ENCODE results near the gene GPR55.

DNA sequence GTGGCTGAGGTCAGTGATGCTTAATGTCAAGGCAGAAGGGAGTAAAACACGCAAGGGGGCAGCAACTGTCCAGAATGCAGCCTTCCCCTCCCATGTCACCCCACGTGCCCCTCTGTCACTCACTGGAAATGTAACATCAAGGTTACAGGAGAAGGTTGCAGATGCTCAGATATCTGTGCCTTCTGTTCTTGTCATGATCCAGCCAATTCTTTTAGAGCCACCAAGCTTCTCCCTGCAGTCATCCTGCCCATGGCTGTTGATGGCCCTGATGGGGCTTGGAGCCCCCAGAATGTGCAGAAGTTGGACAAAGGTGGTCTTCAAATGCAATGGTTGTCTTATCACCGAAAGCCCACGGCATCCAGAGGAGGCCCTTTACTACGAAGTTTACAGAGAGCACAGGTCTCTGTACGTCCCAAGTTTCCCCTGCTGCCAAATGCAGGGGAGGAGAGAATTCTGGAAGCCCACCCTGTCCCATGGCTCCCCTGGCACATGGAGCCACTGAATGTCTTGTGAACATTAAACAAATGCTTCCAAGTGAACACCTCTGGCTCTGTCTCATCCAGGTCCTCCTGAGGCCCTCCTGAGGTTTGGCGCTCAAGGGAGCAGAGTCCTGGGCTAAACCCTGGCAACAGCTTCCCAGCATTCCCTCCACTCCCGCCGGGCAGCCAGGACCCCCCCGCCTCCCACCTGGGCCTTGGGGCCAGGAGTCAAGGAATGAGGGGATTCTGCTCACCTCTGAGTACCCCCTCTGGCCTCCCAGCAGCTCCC lies 4.5 kb upstream of the GPR55 start:
- TF ChIP-seq, protein P1, sequence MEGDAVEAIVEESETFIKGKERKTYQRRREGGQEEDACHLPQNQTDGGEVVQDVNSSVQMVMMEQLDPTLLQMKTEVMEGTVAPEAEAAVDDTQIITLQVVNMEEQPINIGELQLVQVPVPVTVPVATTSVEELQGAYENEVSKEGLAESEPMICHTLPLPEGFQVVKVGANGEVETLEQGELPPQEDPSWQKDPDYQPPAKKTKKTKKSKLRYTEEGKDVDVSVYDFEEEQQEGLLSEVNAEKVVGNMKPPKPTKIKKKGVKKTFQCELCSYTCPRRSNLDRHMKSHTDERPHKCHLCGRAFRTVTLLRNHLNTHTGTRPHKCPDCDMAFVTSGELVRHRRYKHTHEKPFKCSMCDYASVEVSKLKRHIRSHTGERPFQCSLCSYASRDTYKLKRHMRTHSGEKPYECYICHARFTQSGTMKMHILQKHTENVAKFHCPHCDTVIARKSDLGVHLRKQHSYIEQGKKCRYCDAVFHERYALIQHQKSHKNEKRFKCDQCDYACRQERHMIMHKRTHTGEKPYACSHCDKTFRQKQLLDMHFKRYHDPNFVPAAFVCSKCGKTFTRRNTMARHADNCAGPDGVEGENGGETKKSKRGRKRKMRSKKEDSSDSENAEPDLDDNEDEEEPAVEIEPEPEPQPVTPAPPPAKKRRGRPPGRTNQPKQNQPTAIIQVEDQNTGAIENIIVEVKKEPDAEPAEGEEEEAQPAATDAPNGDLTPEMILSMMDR (IDR thresholded peaks at IDR 0.05) = no peak
- no peak for TF ChIP-seq ZFX (IDR thresholded peaks at IDR 0.05; ENCODE audit: borderline replicate concordance)

All from 22Rv1 (cell line).